ENCODE results near the gene EXOC3L4. TPM values are rescaled to one million over a fixed set of nuclear protein-coding genes. Genes with fewer than 3 reads are reported as not detected.
A peak's percentile ranks its signal among the peaks of the same experiment; 100 is the strongest.

The EXOC3L4 gene
- total and polyA plus RNA-seq, 9 of the 15 experiments (the other 6 are each of a cell fraction or from before 2014, with no cell fraction given): 0.10 to 6.7 (median 0.98) TPM; not detected in 1

GRCh38 chr14:103105580-103106150 is 11.1 kb downstream of the EXOC3L4 start:
- POLR2A ChIA-PET: interaction anchor here (0.7 to 1.8 kb wide), 6 partner anchors 10 to 233 kb away, joined by 3 to 11 read pairs (median 4); partner anchors contain the start of genes EIF5 and TNFAIP2
- Histone ChIP-seq H3K27me3 (ENCODE audit: control insufficient read depth in 2 of 2, insufficient read depth in 2 of 2, low read length in 2 of 2) (no peaks in the 10 kb centered on the region), H3K9me3 (replicated peaks; ENCODE audit: control insufficient read depth, insufficient read depth, low read depth, low read length) (no peaks in the 10 kb centered on the region), H3K9ac (ENCODE audit: insufficient read depth in 1 of 2, low read depth in 2 of 2, low read length in 2 of 2) (peak overlapping the region in 1 of 2 experiments; percentile 55; a peak in 1 of 4 replicates), H4K20me1 (replicated peaks; ENCODE audit: control insufficient read depth, insufficient read depth, low read length) (no peaks in the 10 kb centered on the region), H3K4me1 (replicated peaks in 1 of 2; ENCODE audit: control insufficient read depth in 2 of 2, insufficient read depth in 2 of 2, low read length in 2 of 2) (peaks cover 31 to 87% of the 10 kb centered on the region in 2 experiments), H2AFZ (ENCODE audit: low read depth, low read length) (no peak overlapping the region), H3K4me3 (no peak overlapping the region), H3K4me2 (ENCODE audit: insufficient read depth, low read length) (no peak overlapping the region), H3K79me2 (ENCODE audit: control insufficient read depth, insufficient read depth, low read length) (no peaks in the 10 kb centered on the region; the same call in 2 of the 3 replicates), H3K27ac (ENCODE audit: extremely low read depth, low read depth, low read length) (no peak overlapping the region), H3K9me1 (ENCODE audit: control insufficient read depth, insufficient read depth, low read length) (no peaks in the 10 kb centered on the region), H3K36me3 (ENCODE audit: control insufficient read depth, insufficient read depth, low read length) (peaks cover 6% of the 10 kb centered on the region; the same call in 1 of the 3 replicates)
- no peak for FAIRE-seq
- 76% methylated on average over 7 of the region's 9 CpGs for WGBS (ENCODE audit: insufficient coverage, low coverage, missing lambda C conversion rate)
- intact Hi-C loops (cut with micrococcal nuclease): loop anchor here (2.0 kb wide), 2 partner anchors 35 to 187 kb away; no protein-coding TSS in a partner anchor
- CTCF ChIA-PET (ENCODE audit: low intra/inter-chr PET ratio): interaction anchor here (1.1 to 2.9 kb wide), 4 partner anchors 36 to 188 kb away, joined by 3 to 10 read pairs (median 8); no protein-coding TSS in a partner anchor
- no peak for ATAC-seq
- in situ Hi-C loops (cut with MboI): loop anchor here (10.0 kb wide), 1 partner anchor 189 kb away; no protein-coding TSS in a partner anchor
- peak in 1 of 4 experiments; percentile 14 for DNase-seq (ENCODE audit: extremely low read depth in 1 of 4, low spot score in 3 of 4)
- no TSS peak for BruUV-seq (replicated peaks)
- TF ChIP-seq HMBOX1 (IDR thresholded peaks at IDR 0.05): no peak
- TF ChIP-seq MEF2A (IDR thresholded peaks at IDR 0.05; ENCODE audit: control insufficient read depth, low read depth, low read length): no peak
- TF ChIP-seq, protein P1, sequence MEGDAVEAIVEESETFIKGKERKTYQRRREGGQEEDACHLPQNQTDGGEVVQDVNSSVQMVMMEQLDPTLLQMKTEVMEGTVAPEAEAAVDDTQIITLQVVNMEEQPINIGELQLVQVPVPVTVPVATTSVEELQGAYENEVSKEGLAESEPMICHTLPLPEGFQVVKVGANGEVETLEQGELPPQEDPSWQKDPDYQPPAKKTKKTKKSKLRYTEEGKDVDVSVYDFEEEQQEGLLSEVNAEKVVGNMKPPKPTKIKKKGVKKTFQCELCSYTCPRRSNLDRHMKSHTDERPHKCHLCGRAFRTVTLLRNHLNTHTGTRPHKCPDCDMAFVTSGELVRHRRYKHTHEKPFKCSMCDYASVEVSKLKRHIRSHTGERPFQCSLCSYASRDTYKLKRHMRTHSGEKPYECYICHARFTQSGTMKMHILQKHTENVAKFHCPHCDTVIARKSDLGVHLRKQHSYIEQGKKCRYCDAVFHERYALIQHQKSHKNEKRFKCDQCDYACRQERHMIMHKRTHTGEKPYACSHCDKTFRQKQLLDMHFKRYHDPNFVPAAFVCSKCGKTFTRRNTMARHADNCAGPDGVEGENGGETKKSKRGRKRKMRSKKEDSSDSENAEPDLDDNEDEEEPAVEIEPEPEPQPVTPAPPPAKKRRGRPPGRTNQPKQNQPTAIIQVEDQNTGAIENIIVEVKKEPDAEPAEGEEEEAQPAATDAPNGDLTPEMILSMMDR (IDR thresholded peaks at IDR 0.05 in 2 of 3, conservative IDR thresholded peaks at IDR 0.05 in 1 of 3; ENCODE audit: insufficient read depth in 2 of 3, low read depth in 1 of 3, low read length in 3 of 3): peak in 2 of 3 experiments; percentile 20 to 37; a peak in 2 of 6 replicates
- TF ChIP-seq, protein P2, sequence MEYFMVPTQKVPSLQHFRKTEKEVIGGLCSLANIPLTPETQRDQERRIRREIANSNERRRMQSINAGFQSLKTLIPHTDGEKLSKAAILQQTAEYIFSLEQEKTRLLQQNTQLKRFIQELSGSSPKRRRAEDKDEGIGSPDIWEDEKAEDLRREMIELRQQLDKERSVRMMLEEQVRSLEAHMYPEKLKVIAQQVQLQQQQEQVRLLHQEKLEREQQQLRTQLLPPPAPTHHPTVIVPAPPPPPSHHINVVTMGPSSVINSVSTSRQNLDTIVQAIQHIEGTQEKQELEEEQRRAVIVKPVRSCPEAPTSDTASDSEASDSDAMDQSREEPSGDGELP (CRISPR knock-in tag; IDR thresholded peaks at IDR 0.05; ENCODE audit: borderline replicate concordance): 0 out of 2 replicates have a peak, but pooled peaks have one; percentile 14
- no peak for TF ChIP-seq NUFIP1 (IDR thresholded peaks at IDR 0.05; ENCODE audit: partially characterized antibody)
- TF ChIP-seq, protein P3, sequence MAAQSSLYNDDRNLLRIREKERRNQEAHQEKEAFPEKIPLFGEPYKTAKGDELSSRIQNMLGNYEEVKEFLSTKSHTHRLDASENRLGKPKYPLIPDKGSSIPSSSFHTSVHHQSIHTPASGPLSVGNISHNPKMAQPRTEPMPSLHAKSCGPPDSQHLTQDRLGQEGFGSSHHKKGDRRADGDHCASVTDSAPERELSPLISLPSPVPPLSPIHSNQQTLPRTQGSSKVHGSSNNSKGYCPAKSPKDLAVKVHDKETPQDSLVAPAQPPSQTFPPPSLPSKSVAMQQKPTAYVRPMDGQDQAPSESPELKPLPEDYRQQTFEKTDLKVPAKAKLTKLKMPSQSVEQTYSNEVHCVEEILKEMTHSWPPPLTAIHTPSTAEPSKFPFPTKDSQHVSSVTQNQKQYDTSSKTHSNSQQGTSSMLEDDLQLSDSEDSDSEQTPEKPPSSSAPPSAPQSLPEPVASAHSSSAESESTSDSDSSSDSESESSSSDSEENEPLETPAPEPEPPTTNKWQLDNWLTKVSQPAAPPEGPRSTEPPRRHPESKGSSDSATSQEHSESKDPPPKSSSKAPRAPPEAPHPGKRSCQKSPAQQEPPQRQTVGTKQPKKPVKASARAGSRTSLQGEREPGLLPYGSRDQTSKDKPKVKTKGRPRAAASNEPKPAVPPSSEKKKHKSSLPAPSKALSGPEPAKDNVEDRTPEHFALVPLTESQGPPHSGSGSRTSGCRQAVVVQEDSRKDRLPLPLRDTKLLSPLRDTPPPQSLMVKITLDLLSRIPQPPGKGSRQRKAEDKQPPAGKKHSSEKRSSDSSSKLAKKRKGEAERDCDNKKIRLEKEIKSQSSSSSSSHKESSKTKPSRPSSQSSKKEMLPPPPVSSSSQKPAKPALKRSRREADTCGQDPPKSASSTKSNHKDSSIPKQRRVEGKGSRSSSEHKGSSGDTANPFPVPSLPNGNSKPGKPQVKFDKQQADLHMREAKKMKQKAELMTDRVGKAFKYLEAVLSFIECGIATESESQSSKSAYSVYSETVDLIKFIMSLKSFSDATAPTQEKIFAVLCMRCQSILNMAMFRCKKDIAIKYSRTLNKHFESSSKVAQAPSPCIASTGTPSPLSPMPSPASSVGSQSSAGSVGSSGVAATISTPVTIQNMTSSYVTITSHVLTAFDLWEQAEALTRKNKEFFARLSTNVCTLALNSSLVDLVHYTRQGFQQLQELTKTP (IDR thresholded peaks at IDR 0.05; ENCODE audit: low read depth in 1 of 2, partially characterized antibody in 2 of 2): no peak
- TF ChIP-seq ZNF77 (CRISPR knock-in tag; IDR thresholded peaks at IDR 0.05): no peak
- TF ChIP-seq, protein P4, sequence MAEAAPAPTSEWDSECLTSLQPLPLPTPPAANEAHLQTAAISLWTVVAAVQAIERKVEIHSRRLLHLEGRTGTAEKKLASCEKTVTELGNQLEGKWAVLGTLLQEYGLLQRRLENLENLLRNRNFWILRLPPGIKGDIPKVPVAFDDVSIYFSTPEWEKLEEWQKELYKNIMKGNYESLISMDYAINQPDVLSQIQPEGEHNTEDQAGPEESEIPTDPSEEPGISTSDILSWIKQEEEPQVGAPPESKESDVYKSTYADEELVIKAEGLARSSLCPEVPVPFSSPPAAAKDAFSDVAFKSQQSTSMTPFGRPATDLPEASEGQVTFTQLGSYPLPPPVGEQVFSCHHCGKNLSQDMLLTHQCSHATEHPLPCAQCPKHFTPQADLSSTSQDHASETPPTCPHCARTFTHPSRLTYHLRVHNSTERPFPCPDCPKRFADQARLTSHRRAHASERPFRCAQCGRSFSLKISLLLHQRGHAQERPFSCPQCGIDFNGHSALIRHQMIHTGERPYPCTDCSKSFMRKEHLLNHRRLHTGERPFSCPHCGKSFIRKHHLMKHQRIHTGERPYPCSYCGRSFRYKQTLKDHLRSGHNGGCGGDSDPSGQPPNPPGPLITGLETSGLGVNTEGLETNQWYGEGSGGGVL (CRISPR knock-in tag; IDR thresholded peaks at IDR 0.05): no peak
